Right lobe of liver (tissue), 4 donors: ENCODE measurements around the gene LAMB1.

Experiments used
- CTCF ChIP-seq, 4 donors: fragments of 200-600 bp in 3 of 4; fragments of 450-650 bp in 1 of 4; IDR thresholded peaks; one replicate each; pipeline versions ENCODE4 v1.5.1 to v1.8.0; 2016 to 2022; ENCODE audit warnings: antibody characterized with exemption in 4 of 4, mild to moderate bottlenecking in 2 of 4
- POLR2A ChIP-seq: fragments of 450-650 bp; IDR thresholded peaks from one replicate; pipeline ENCODE4 v1.6.1; 2017; ENCODE audit warnings: antibody characterized with exemption, mild to moderate bottlenecking
- donor health status: DM: no; HTN: no; CAD: no.
- donor health status: DM: no; HTN: no; CAD: no.
- donor health status: DM: no; HTN: yes; CAD: no.

DNA sequence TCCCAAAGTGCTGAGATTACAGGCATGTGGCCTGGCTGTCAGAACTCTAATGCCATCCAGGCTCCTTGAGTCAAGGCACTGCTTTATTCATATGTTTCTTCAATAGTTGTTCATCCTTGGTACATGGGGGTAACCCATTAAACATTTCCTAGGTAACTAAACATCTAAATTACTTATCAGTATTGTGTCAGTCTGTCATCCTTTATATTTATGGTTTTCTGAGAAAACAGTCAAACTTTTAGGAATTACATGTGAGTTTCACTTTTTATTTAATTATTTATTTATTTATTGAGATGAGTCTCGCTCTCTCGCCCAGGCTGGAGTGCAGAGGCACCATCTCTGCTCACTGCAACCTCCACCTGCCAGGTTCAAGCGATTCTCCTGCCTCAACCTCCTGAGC is 45.5 kb upstream of the LAMB1 start:
- TF ChIP-seq CTCF (IDR thresholded peaks at IDR 0.05) (no peak), POLR2A (no peak)
